Activated CD4-positive, alpha-beta T cell treated with anti-CD3 and anti-CD28 coated beads for 24 hours (primary cell): ENCODE measurements around the gene FMC1.

ENCODE experiments used
- DNase-seq, 2 donors: peaks; one replicate each; pipeline ENCODE4 v3.0.0-alpha.2; 2020; ENCODE audit warnings: low read depth in 2 of 2

FMC1 gene

GRCh38 chr7:139374246-139374645 lies 33.1 kb downstream of the FMC1 start:
- DNase-seq, result no peak

- no peak for DNase-seq
These were observed 41.3 kb downstream of the FMC1 start for GRCh38 chr7:139382439-139382838.

DNA sequence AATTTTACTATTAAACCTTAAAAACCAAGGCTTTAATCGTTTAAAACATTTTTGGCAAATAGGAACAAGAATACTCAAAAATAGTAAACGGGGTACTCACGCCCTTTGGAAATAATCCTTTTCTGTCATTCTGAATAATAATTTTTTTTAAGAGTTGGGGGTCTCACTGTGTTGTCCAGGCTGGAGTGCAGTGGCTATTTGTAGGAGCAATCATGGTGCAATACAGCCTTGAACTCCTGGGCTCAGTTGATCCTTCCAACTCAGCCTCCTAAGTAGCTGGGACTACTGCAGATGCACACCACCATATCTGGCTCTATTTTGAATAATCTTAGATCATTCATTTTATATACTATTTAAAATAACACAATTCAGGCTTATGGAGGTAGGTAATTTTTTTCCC lies 43.5 kb downstream of the FMC1 start:
- DNase-seq, result no peak

DNA sequence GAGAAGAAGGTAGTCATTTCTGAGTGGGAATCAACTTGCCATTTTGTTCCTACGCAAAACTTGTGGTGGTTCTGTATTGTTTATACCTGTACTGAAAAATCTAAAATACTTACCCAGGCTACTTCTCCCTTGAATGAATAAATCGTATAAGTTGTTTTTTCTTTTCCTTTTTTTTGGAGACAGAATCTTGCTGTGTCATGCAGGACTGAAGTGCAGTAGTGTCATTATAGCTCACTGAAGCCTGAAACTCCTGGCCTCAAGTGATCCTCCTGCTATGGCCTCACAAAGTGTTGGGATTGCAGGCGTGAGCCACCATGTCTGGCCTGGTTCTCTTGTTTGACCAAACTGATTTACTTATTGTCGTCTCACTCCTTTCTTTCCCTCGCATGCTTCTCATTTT lies 46.5 kb downstream of the FMC1 start:
- DNase-seq, result no peak

- no peak for DNase-seq
These were observed 48.0 kb downstream of the FMC1 start for GRCh38 chr7:139389091-139389490.

DNA sequence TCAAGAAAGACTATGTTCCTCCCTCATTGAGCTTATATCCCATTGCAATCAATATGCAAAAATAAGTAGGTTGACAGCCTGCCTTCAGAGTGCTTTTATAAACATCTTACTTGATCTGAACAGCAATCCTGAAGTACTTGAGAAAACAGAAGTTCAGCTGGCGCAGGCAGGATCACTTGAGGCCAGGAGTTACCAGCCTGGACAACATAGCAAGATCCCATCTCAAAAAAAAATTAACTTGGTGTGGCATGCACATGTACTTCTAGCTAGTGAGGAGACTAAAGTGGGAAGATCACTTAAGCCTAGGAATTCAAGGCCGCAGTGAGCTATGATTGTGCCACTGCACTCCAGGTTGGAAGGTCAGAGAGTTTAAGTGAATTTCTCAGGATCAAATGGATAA lies 48.6 kb downstream of the FMC1 start:
- no peak for DNase-seq

GRCh38 chr7:139393621-139394211 lies 52.6 kb downstream of the FMC1 start:
- no peak for DNase-seq

DNA sequence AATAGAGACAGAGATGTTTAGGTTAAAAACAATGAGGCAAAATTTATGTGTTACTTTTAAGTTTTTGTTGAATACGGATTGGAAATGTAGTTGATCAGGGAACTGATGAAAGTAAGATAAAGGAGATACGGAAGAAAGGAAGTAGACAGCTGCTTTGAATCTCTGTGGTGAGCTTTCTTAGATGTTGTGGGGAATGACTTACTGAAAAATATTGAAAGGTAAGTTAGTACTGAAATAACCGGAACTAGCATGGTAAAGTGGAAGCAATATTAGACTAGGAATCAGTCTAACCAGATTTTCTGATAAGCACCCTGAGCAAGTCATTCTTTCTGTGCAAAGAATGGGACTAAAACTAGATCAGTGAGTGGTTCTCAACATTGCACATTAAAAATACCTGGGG lies 53.4 kb downstream of the FMC1 start:
- DNase-seq, result no peak
